Kidney epithelial cell (primary cell): ENCODE results near the gene SYTL2. TPM values are rescaled to one million over a fixed set of nuclear protein-coding genes. Genes with fewer than 3 reads are reported as not detected.

Source experiments
- DNase-seq: peaks from one replicate; pipeline ENCODE4 v3.0.0-alpha.2; 2010; ENCODE audit warnings: low read depth
- H3K27me3 ChIP-seq: 2 replicates; pipeline ENCODE4 v1.6.0; 2011; ENCODE audit warnings: low read length; ENCODE audit not compliant: control insufficient read depth, insufficient read depth
- H3K36me3 ChIP-seq: 2 replicates; pipeline ENCODE4 v1.5.1; 2011; ENCODE audit warnings: low read length; ENCODE audit not compliant: control insufficient read depth, insufficient read depth
- H3K4me3 ChIP-seq: 2 replicates; pipeline ENCODE4 v1.5.1; 2011; ENCODE audit warnings: low read depth, mild to moderate bottlenecking, control low read depth, low read length
- total RNA-seq: library from RNA; depleted of rRNA; stranded (reverse); fragments of >200 nt; gene quantifications from 2 replicates; pipeline ENCODE4 v1.2.3, GENCODE V29; 2015
- TF ChIP-seq, protein P1 (sequence below): IDR thresholded peaks from 2 replicates; pipeline ENCODE4 v1.5.1; 2011; ENCODE audit warnings: mild to moderate bottlenecking, moderate library complexity, low read length, control low read depth, inconsistent platforms; ENCODE audit not compliant: insufficient read depth, poor library complexity, severe bottlenecking

Gene SYTL2
- total RNA-seq, 1 donor from 2014 or later = 7.5 TPM

GRCh38 chr11:85759915-85760314, 51.0 kb downstream of the SYTL2 start:
- DNase-seq = peak; percentile 88
- TF ChIP-seq, protein P1, sequence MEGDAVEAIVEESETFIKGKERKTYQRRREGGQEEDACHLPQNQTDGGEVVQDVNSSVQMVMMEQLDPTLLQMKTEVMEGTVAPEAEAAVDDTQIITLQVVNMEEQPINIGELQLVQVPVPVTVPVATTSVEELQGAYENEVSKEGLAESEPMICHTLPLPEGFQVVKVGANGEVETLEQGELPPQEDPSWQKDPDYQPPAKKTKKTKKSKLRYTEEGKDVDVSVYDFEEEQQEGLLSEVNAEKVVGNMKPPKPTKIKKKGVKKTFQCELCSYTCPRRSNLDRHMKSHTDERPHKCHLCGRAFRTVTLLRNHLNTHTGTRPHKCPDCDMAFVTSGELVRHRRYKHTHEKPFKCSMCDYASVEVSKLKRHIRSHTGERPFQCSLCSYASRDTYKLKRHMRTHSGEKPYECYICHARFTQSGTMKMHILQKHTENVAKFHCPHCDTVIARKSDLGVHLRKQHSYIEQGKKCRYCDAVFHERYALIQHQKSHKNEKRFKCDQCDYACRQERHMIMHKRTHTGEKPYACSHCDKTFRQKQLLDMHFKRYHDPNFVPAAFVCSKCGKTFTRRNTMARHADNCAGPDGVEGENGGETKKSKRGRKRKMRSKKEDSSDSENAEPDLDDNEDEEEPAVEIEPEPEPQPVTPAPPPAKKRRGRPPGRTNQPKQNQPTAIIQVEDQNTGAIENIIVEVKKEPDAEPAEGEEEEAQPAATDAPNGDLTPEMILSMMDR = no peak

GRCh38 chr11:85758480-85759039, 52.4 kb downstream of the SYTL2 start:
- DNase-seq = no peak
- TF ChIP-seq, protein P1 = no peak
- Histone ChIP-seq H3K36me3 (no peaks in the 10 kb centered on the region), H3K4me3 (no peak overlapping the region), H3K27me3 (no peaks in the 10 kb centered on the region)

More at GRCh38 chr11:85759915-85760314, 51.0 kb downstream of the SYTL2 start:
- H3K4me3 ChIP-seq = no peak overlapping the region
- no peaks in the 10 kb centered on the region for H3K27me3 ChIP-seq
- H3K36me3 ChIP-seq = no peaks in the 10 kb centered on the region

DNA sequence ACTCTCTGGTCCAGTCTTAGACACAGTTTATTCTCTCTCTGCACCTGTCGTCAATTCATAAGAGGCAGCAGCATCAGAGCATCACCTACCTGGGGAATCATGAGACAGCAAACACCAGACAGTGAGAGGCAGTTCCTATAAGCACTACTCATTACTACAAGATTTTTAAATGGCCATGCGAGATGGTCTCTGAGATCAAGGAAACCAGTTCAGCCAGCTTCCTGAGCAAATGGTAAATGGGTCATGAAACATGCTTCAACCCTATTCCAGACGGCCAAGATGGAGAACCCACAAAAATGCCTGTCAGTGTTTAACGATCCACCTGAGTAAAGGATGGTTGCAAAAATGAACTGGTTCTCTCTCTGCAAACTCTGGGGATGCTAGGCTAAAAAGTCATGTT, 52.9 kb downstream of the SYTL2 start:
- H3K27me3 ChIP-seq = no peaks in the 10 kb centered on the region
- TF ChIP-seq, protein P1 = no peak
- DNase-seq = no peak
- H3K36me3 ChIP-seq = no peaks in the 10 kb centered on the region
- H3K4me3 ChIP-seq = no peak overlapping the region

GRCh38 chr11:85756401-85757200, 54.3 kb downstream of the SYTL2 start:
- no peak for DNase-seq
- no peak overlapping the region for H3K4me3 ChIP-seq
- H3K27me3 ChIP-seq = no peaks in the 10 kb centered on the region
- no peaks in the 10 kb centered on the region for H3K36me3 ChIP-seq
- TF ChIP-seq, protein P1 = no peak

DNA sequence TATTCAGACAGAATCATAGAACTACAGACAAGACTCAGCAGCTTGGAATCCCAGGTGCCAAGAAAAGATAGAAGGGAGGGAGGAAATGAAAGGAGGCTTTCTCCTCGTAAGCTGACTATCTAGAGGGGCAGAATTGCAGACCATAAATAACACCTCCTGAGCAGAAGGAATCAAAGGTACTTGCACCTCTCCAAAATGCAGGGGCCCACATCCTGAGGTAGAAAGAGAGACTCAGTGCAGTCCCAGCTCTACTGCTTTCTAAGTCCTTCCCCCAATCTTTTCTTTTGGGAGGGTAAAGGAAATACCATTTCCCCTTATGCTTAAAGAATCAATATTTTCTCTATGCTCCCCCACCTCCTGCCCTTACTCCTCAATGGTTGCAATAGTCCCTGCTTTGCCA, 55.2 kb downstream of the SYTL2 start:
- no peak overlapping the region for H3K4me3 ChIP-seq
- H3K36me3 ChIP-seq = no peaks in the 10 kb centered on the region
- TF ChIP-seq, protein P1 = no peak
- DNase-seq = no peak
- H3K27me3 ChIP-seq = no peaks in the 10 kb centered on the region
